Heart right ventricle (tissue), 16 donors: ENCODE results near the gene PRDM16. TPM values are rescaled to one million over a fixed set of nuclear protein-coding genes. Genes with fewer than 3 reads are reported as not detected.
A peak's percentile ranks its signal among the peaks of the same experiment; 100 is the strongest.

Experiments
- ATAC-seq, 8 donors: fragments of 200-7000 bp; cut with Tn5 transposase; one replicate each; pipeline ENCODE4 v1.9.1; 2020; ENCODE audit warnings: mild to moderate bottlenecking in 8 of 8, moderate library complexity in 8 of 8, moderate number of reproducible peaks in 1 of 8
- DNase-seq, 2 donors: peaks; one replicate each; pipeline ENCODE4 v3.0.0-alpha.2; 2020
- H3K27ac ChIP-seq, 10 donors: fragments of 200-600 bp; sonication (generic) in 2 of 10; one replicate each; pipeline versions ENCODE4 v1.5.0 to v1.8.0; 2020 to 2022; ENCODE audit warnings: mild to moderate bottlenecking in 3 of 10
- H3K27me3 ChIP-seq, 7 donors: fragments of 200-600 bp; one replicate each; pipeline ENCODE4 v1.8.0; 2021 to 2022; ENCODE audit warnings: mild to moderate bottlenecking in 2 of 7
- H3K36me3 ChIP-seq, 9 donors: fragments of 200-600 bp; sonication (generic) in 1 of 9; one replicate each; pipeline versions ENCODE4 v1.5.0 to v1.8.0; 2020 to 2022; ENCODE audit warnings: mild to moderate bottlenecking in 2 of 9
- H3K4me1 ChIP-seq, 9 donors: fragments of 200-600 bp; sonication (generic) in 1 of 9; one replicate each; pipeline versions ENCODE4 v1.5.0 to v1.8.0; 2020 to 2022; ENCODE audit warnings: mild to moderate bottlenecking in 4 of 9
- H3K4me3 ChIP-seq, 10 donors: fragments of 200-600 bp; sonication (generic) in 2 of 10; one replicate each; pipeline versions ENCODE4 v1.5.0 to v1.8.0; 2020 to 2022; ENCODE audit warnings: mild to moderate bottlenecking in 7 of 10, moderate library complexity in 2 of 10
- H3K9me3 ChIP-seq, 11 donors: fragments of 200-600 bp in 10 of 11; sonication (generic) in 2 of 11; one replicate each; pipeline versions ENCODE4 v1.5.0 to v1.8.0; 2013 to 2022; ENCODE audit warnings: mild to moderate bottlenecking in 2 of 11, control low read depth in 1 of 11, moderate library complexity in 1 of 11
- WGBS, 2 donors: extraction: QIAGEN DNeasy Blood & Tissue Kit; methylation state at CpG; one replicate each; pipeline ENCODE4 v1.1.7; 2013; ENCODE audit warnings: inconsistent platforms in 1 of 2; 5-methylcytosine and 5-hydroxymethylcytosine counted together
- intact Hi-C, 10 donors: fragments of 100-400 bp; cut with DNase I; formaldehyde crosslinking; loops; one replicate each; pipeline versions ENCODE4 v1.11.1 to v1.14.2; 2022
- polyA plus RNA-seq, 2 donors: library from polyadenylated mRNA; stranded (reverse); fragments of 200-250 nt; gene quantifications; one replicate each; pipeline ENCODE4 v1.2.3, GENCODE V29; 2013
- total RNA-seq, 10 donors: library from RNA; stranded (reverse); fragmentation: NEBNext Ultra II Directional in 3 of 10; extraction: Animal tissue kit (Norgen Biotek cat#: 25700) in 3 of 10; gene quantifications; one replicate each; pipeline versions ENCODE4 v1.2.1 to v1.2.4, GENCODE V29; 2021 to 2023
- TF ChIP-seq, protein P1 (sequence below), 9 donors: fragments of 200-600 bp; sonication (generic) in 2 of 9; IDR thresholded peaks; one replicate each; pipeline versions ENCODE4 v1.5.0 to v1.8.0; 2021 to 2022; ENCODE audit warnings: antibody characterized with exemption in 9 of 9, mild to moderate bottlenecking in 5 of 9, moderate library complexity in 1 of 9
- donor health status: Arrhythmogenic right ventricular cardiomyopathy.
- donor health status: ischemic (EF 13 %, LVEDD 7.1; RV severe dilation, severe dysfunction).
- donor health status: healthy with polysubstance abuse.
- donor health status: DM: no; HTN: yes; CAD: no.
- donor health status: DM: no; HTN: no; CAD: no.
- donor health status: ischemic (EF 25% LVEDD 6.9; RV normal size, moderate dysfunction).
- donor health status: ischemic (EF 25% LVEDD 5.7; RV mildly dilated, moderate dysfunction).
- donor health status: healthy.
- donor health status: DM: yes; HTN: yes; CAD: no.
- donor health status: Ischemic cardiomyopathy.
- donor health status: ischemic (EF 35%, LVEDD 5.7; RV mildly dilated, moderate dysfunction).
- donor health status: nonischemic (EF 11% LVEDD 7.7; RV severe dilation, severe dysfunction).
- donor health status: DM: yes; HTN: yes; CAD: no.
- donor health status: PGD.
- donor health status: ischemic (EF 29% LVEDD 5.4; RV normal size, mild dysfunction).
- donor health status: nonischemic (EF 23%, LVEDD 6.1; RV moderate dilation, normal function).

The PRDM16 gene
- total and polyA plus RNA-seq, 12 donors = 4.1 to 25.9 (median 14.8) TPM

- peak overlapping the region in 9 of 10 donors; percentile 16 to 84 (median 66) for H3K27ac ChIP-seq
- WGBS, 2 donors = 55 to 59% methylated on average over 42 of the region's 42 CpGs
- ATAC-seq (peak in 7 of 8 donors; percentile 12 to 64 (median 37)), DNase-seq (peak; percentile 34 to 55)
- TF ChIP-seq, protein P1, sequence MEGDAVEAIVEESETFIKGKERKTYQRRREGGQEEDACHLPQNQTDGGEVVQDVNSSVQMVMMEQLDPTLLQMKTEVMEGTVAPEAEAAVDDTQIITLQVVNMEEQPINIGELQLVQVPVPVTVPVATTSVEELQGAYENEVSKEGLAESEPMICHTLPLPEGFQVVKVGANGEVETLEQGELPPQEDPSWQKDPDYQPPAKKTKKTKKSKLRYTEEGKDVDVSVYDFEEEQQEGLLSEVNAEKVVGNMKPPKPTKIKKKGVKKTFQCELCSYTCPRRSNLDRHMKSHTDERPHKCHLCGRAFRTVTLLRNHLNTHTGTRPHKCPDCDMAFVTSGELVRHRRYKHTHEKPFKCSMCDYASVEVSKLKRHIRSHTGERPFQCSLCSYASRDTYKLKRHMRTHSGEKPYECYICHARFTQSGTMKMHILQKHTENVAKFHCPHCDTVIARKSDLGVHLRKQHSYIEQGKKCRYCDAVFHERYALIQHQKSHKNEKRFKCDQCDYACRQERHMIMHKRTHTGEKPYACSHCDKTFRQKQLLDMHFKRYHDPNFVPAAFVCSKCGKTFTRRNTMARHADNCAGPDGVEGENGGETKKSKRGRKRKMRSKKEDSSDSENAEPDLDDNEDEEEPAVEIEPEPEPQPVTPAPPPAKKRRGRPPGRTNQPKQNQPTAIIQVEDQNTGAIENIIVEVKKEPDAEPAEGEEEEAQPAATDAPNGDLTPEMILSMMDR (IDR thresholded peaks at IDR 0.05) = no peak
- H3K4me1 ChIP-seq = peaks cover 9 to 58% (median 28%) of the 10 kb centered on the region in 9 donors
- H3K9me3 ChIP-seq = no peaks in the 10 kb centered on the region
- H3K36me3 ChIP-seq = no peaks in the 10 kb centered on the region
- intact Hi-C loops = no loop called here
- H3K4me3 ChIP-seq = peak overlapping the region in 1 of 10 donors; percentile 18
- H3K27me3 ChIP-seq = peaks cover 0 to 8% (median 0%) of the 10 kb centered on the region in 7 donors
These were observed 297.4 kb downstream of the PRDM16 start for GRCh38 chr1:3366126-3367051.

DNA sequence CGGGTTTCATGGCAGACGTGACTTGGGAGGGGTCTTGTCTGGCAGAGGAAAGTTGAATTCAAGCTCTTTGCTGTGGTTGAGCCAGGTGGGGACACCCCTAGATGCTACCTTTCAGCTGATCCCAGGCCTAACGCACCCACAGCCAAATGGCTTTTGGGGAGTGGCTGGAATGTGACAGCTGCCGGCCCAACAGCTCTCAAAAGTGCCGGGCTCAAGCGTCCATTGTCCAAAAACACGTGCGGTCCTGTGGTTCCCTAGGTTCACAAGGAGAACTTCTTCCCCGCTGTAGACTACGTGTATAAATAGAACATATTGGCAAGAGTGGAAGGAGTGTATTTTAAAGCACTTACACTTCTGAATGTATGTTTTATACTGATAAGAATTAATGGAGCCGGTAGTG is 298.4 kb downstream of the PRDM16 start:
- no peak overlapping the region for H3K4me3 ChIP-seq
- intact Hi-C loops = no loop called here
- peak overlapping the region in 5 of 10 donors; percentile 27 to 84 (median 47) for H3K27ac ChIP-seq
- H3K27me3 ChIP-seq = peaks cover 0 to 8% (median 0%) of the 10 kb centered on the region in 7 donors
- H3K4me1 ChIP-seq = peaks cover 9 to 56% (median 28%) of the 10 kb centered on the region in 9 donors
- TF ChIP-seq, protein P1 (IDR thresholded peaks at IDR 0.05) = no peak
- ATAC-seq (no peak), DNase-seq (no peak)
- WGBS, 2 donors = 49 to 63% methylated on average over 11 of the region's 11 CpGs
- no peaks in the 10 kb centered on the region for H3K9me3 ChIP-seq
- H3K36me3 ChIP-seq = no peaks in the 10 kb centered on the region

- Histone ChIP-seq H3K4me3 (no peak overlapping the region), H3K27me3 (peaks cover 0 to 8% (median 0%) of the 10 kb centered on the region in 7 donors), H3K4me1 (peaks cover 9 to 57% (median 28%) of the 10 kb centered on the region in 9 donors), H3K36me3 (no peaks in the 10 kb centered on the region), H3K27ac (peak overlapping the region in 7 of 10 donors; percentile 3 to 84 (median 61)), H3K9me3 (no peaks in the 10 kb centered on the region)
- intact Hi-C loops = no loop called here
- TF ChIP-seq, protein P1 (IDR thresholded peaks at IDR 0.05) = no peak
- DNase-seq (no peak), ATAC-seq (no peak)
- WGBS, 2 donors = 87 to 88% methylated on average over 14 of the region's 14 CpGs
These were observed 299.1 kb downstream of the PRDM16 start for GRCh38 chr1:3368059-3368458.

GRCh38 chr1:3368711-3369445 is 299.9 kb downstream of the PRDM16 start:
- Histone ChIP-seq H3K9me3 (no peaks in the 10 kb centered on the region), H3K4me1 (peaks cover 9 to 64% (median 28%) of the 10 kb centered on the region in 9 donors), H3K36me3 (no peaks in the 10 kb centered on the region), H3K27ac (peak overlapping the region; percentile 10 to 84 (median 59)), H3K4me3 (no peak overlapping the region), H3K27me3 (peaks cover 0 to 8% (median 0%) of the 10 kb centered on the region in 7 donors)
- DNase-seq (no peak), ATAC-seq (no peak)
- intact Hi-C loops = no loop called here
- TF ChIP-seq, protein P1 (IDR thresholded peaks at IDR 0.05) = no peak
- WGBS, 2 donors = 63 to 66% methylated on average over 16 of the region's 16 CpGs
